Activated CD8-positive, alpha-beta memory T cell treated with anti-CD3 and anti-CD28 coated beads, Interleukin-2, amount 10 ng/mL, durations not matched to agents 7 days and 5 days (primary cell): ENCODE measurements around the gene CNIH3. TPM values are rescaled to one million over a fixed set of nuclear protein-coding genes. Genes with fewer than 3 reads are reported as not detected.

Experiments used
- ATAC-seq: fragments of 150-1000 bp; cut with Tn5 transposase; one replicate; pipeline ENCODE4 v1.10.0; 2021; ENCODE audit warnings: moderate library complexity
- CTCF ChIA-PET: fragments of 350-600 bp; sonication (Branson Sonifier 250); formaldehyde crosslinking; loops from one replicate; lab custom pipeline; 2021; ENCODE audit warnings: antibody characterized with exemption; lab: Charles Lee
- DNase-seq: peaks from one replicate; pipeline ENCODE4 v3.0.0-alpha.2; 2020
- H3K27ac Mint-ChIP-seq: one replicate; pipeline ENCODE4 v1.8.0; 2021; ENCODE audit warnings: mild to moderate bottlenecking, mixed read lengths
- H3K27me3 Mint-ChIP-seq: one replicate; pipeline ENCODE4 v1.8.0; 2021; ENCODE audit warnings: mixed read lengths
- H3K36me3 Mint-ChIP-seq: one replicate; pipeline ENCODE4 v1.8.0; 2021; ENCODE audit warnings: mild to moderate bottlenecking, mixed read lengths
- H3K4me1 Mint-ChIP-seq: one replicate; pipeline ENCODE4 v1.8.0; 2021; ENCODE audit warnings: mixed read lengths
- H3K4me3 Mint-ChIP-seq: one replicate; pipeline ENCODE4 v1.8.0; 2021; ENCODE audit warnings: mild to moderate bottlenecking, moderate library complexity, mixed read lengths
- H3K9me3 Mint-ChIP-seq: one replicate; pipeline ENCODE4 v1.8.0; 2022; ENCODE audit warnings: low read depth, mixed read lengths
- total RNA-seq, 2 experiments: library from RNA; stranded (reverse); gene quantifications; one replicate each; pipeline ENCODE4 v1.2.3, GENCODE V29; 2021

The CNIH3 gene
- total RNA-seq, 2 experiments from 2014 or later = 1.1 to 3.6 TPM

GRCh38 chr1:224665016-224665415, 48.9 kb downstream of the CNIH3 start:
- Mint-ChIP-seq H3K9me3 (no peaks in the 10 kb centered on the region), H3K36me3 (no peaks in the 10 kb centered on the region), H3K4me3 (no peak overlapping the region), H3K27me3 (peaks cover 18% of the 10 kb centered on the region), H3K4me1 (no peaks in the 10 kb centered on the region), H3K27ac (no peak overlapping the region)
- ATAC-seq (no peak), DNase-seq (no peak)
- CTCF ChIA-PET = no interaction called here

- H3K36me3 Mint-ChIP-seq = no peaks in the 10 kb centered on the region
- no peak overlapping the region for H3K27ac Mint-ChIP-seq
- DNase-seq (no peak), ATAC-seq (no peak)
- H3K27me3 Mint-ChIP-seq = peaks cover 12% of the 10 kb centered on the region
- CTCF ChIA-PET = no interaction called here
- H3K9me3 Mint-ChIP-seq = no peaks in the 10 kb centered on the region
- H3K4me1 Mint-ChIP-seq = no peaks in the 10 kb centered on the region
- H3K4me3 Mint-ChIP-seq = no peak overlapping the region
These were observed 50.0 kb downstream of the CNIH3 start for GRCh38 chr1:224666078-224666477.

- H3K27ac Mint-ChIP-seq = no peak overlapping the region
- no peaks in the 10 kb centered on the region for H3K9me3 Mint-ChIP-seq
- H3K27me3 Mint-ChIP-seq = peaks cover 8% of the 10 kb centered on the region
- CTCF ChIA-PET = no interaction called here
- DNase-seq (no peak), ATAC-seq (no peak)
- H3K4me1 Mint-ChIP-seq = no peaks in the 10 kb centered on the region
- no peaks in the 10 kb centered on the region for H3K36me3 Mint-ChIP-seq
- no peak overlapping the region for H3K4me3 Mint-ChIP-seq
These were observed 50.8 kb downstream of the CNIH3 start for GRCh38 chr1:224666913-224667312.

GRCh38 chr1:224668984-224669383, 52.9 kb downstream of the CNIH3 start:
- Mint-ChIP-seq H3K4me3 (no peak overlapping the region), H3K36me3 (no peaks in the 10 kb centered on the region), H3K27me3 (peaks cover 1% of the 10 kb centered on the region), H3K4me1 (no peaks in the 10 kb centered on the region), H3K27ac (no peak overlapping the region), H3K9me3 (no peaks in the 10 kb centered on the region)
- no peak for ATAC-seq
- CTCF ChIA-PET = no interaction called here
- no peak for DNase-seq

- Mint-ChIP-seq H3K27me3 (no peaks in the 10 kb centered on the region), H3K4me1 (no peaks in the 10 kb centered on the region), H3K36me3 (no peaks in the 10 kb centered on the region), H3K27ac (no peak overlapping the region), H3K9me3 (no peaks in the 10 kb centered on the region), H3K4me3 (no peak overlapping the region)
- ATAC-seq (no peak), DNase-seq (no peak)
- CTCF ChIA-PET = no interaction called here
These were observed 53.3 kb downstream of the CNIH3 start for GRCh38 chr1:224669403-224669802.

- Mint-ChIP-seq H3K36me3 (no peaks in the 10 kb centered on the region), H3K4me1 (no peaks in the 10 kb centered on the region), H3K27ac (no peak overlapping the region), H3K4me3 (no peak overlapping the region), H3K27me3 (peaks cover 2% of the 10 kb centered on the region), H3K9me3 (no peaks in the 10 kb centered on the region)
- no peak for DNase-seq
- CTCF ChIA-PET = no interaction called here
- no peak for ATAC-seq
These were observed 54.4 kb downstream of the CNIH3 start for GRCh38 chr1:224670506-224670905.

GRCh38 chr1:224671076-224671475, 55.0 kb downstream of the CNIH3 start:
- H3K36me3 Mint-ChIP-seq = no peaks in the 10 kb centered on the region
- peaks cover 2% of the 10 kb centered on the region for H3K27me3 Mint-ChIP-seq
- no peaks in the 10 kb centered on the region for H3K9me3 Mint-ChIP-seq
- no peaks in the 10 kb centered on the region for H3K4me1 Mint-ChIP-seq
- DNase-seq (no peak), ATAC-seq (no peak)
- H3K27ac Mint-ChIP-seq = no peak overlapping the region
- CTCF ChIA-PET = no interaction called here
- H3K4me3 Mint-ChIP-seq = no peak overlapping the region

- Mint-ChIP-seq H3K36me3 (no peaks in the 10 kb centered on the region), H3K4me3 (no peak overlapping the region), H3K27ac (no peak overlapping the region), H3K27me3 (peaks cover 2% of the 10 kb centered on the region), H3K9me3 (no peaks in the 10 kb centered on the region), H3K4me1 (no peaks in the 10 kb centered on the region)
- DNase-seq (no peak), ATAC-seq (no peak)
- CTCF ChIA-PET = no interaction called here
These were observed 57.0 kb downstream of the CNIH3 start for GRCh38 chr1:224673141-224673540.

- Mint-ChIP-seq H3K4me3 (no peak overlapping the region), H3K27ac (no peak overlapping the region), H3K4me1 (no peaks in the 10 kb centered on the region), H3K9me3 (no peaks in the 10 kb centered on the region), H3K27me3 (peaks cover 2% of the 10 kb centered on the region), H3K36me3 (no peaks in the 10 kb centered on the region)
- CTCF ChIA-PET = no interaction called here
- no peak for DNase-seq
- no peak for ATAC-seq
These were observed 59.5 kb downstream of the CNIH3 start for GRCh38 chr1:224675590-224675989.

GRCh38 chr1:224676551-224676950, 60.4 kb downstream of the CNIH3 start:
- CTCF ChIA-PET = no interaction called here
- H3K9me3 Mint-ChIP-seq = no peaks in the 10 kb centered on the region
- peaks cover 2% of the 10 kb centered on the region for H3K27me3 Mint-ChIP-seq
- H3K36me3 Mint-ChIP-seq = no peaks in the 10 kb centered on the region
- ATAC-seq (no peak), DNase-seq (no peak)
- H3K4me1 Mint-ChIP-seq = no peaks in the 10 kb centered on the region
- no peak overlapping the region for H3K27ac Mint-ChIP-seq
- H3K4me3 Mint-ChIP-seq = no peak overlapping the region

- DNase-seq = no peak
- Mint-ChIP-seq H3K27me3 (peaks cover 2% of the 10 kb centered on the region), H3K4me1 (no peaks in the 10 kb centered on the region), H3K36me3 (no peaks in the 10 kb centered on the region), H3K4me3 (no peak overlapping the region), H3K27ac (no peak overlapping the region), H3K9me3 (no peaks in the 10 kb centered on the region)
- CTCF ChIA-PET = interaction anchor here (1.2 kb wide), 1 partner anchor 164 kb away, joined by 4 read pairs; no protein-coding TSS in a partner anchor
- no peak for ATAC-seq
These were observed 62.1 kb downstream of the CNIH3 start for GRCh38 chr1:224678168-224678567.

- DNase-seq (no peak), ATAC-seq (no peak)
- H3K4me3 Mint-ChIP-seq = no peak overlapping the region
- H3K27me3 Mint-ChIP-seq = peaks cover 2% of the 10 kb centered on the region
- no peaks in the 10 kb centered on the region for H3K4me1 Mint-ChIP-seq
- CTCF ChIA-PET = no interaction called here
- no peak overlapping the region for H3K27ac Mint-ChIP-seq
- H3K36me3 Mint-ChIP-seq = no peaks in the 10 kb centered on the region
- H3K9me3 Mint-ChIP-seq = no peaks in the 10 kb centered on the region
These were observed 63.5 kb downstream of the CNIH3 start for GRCh38 chr1:224679606-224680005.

- Mint-ChIP-seq H3K4me1 (peaks cover 6% of the 10 kb centered on the region), H3K4me3 (no peak overlapping the region), H3K9me3 (no peaks in the 10 kb centered on the region), H3K27ac (no peak overlapping the region), H3K27me3 (peaks cover 2% of the 10 kb centered on the region), H3K36me3 (no peaks in the 10 kb centered on the region)
- CTCF ChIA-PET = no interaction called here
- DNase-seq = no peak
- ATAC-seq = no peak
These were observed 65.7 kb downstream of the CNIH3 start for GRCh38 chr1:224681816-224682215.

GRCh38 chr1:224683936-224684335, 67.8 kb downstream of the CNIH3 start:
- Mint-ChIP-seq H3K9me3 (no peaks in the 10 kb centered on the region), H3K4me3 (no peak overlapping the region), H3K27me3 (peaks cover 2% of the 10 kb centered on the region), H3K4me1 (peaks cover 6% of the 10 kb centered on the region), H3K27ac (no peak overlapping the region), H3K36me3 (no peaks in the 10 kb centered on the region)
- ATAC-seq = no peak
- DNase-seq = no peak
- CTCF ChIA-PET = no interaction called here

GRCh38 chr1:224684979-224685425, 68.9 kb downstream of the CNIH3 start:
- Mint-ChIP-seq H3K27ac (no peak overlapping the region), H3K27me3 (peaks cover 2% of the 10 kb centered on the region), H3K4me3 (no peak overlapping the region), H3K9me3 (no peaks in the 10 kb centered on the region), H3K4me1 (peaks cover 6% of the 10 kb centered on the region), H3K36me3 (no peaks in the 10 kb centered on the region)
- CTCF ChIA-PET = no interaction called here
- ATAC-seq = peak; percentile 23
- no peak for DNase-seq
